ENCODE data around the gene STK38L.

STK38L gene

DNA sequence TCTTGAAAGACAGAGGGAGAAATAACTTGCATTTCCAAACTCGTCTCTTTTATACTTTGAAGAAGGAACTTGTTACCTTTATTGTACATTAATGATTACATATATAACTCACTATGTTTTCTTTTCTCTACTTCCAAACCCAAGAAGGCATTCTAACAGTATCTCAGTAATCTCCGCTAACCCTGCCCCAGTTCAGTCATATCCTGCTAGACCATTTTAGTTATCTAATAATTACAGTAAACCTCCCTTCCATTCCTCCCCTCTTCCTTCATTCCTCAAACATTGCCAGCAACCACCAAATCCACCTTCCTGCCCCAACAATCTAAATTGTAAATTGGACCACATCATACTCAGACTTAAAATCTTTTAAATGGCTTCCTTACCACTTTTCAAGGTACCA, 30.6 kb downstream of the STK38L start:
- H3K27ac ChIP-seq (ENCODE audit: insufficient read depth in 1 of 2, low read depth in 1 of 2, low read length in 2 of 2, poor library complexity in 1 of 2, severe bottlenecking in 2 of 2): no peak overlapping the region
- no peaks in the 10 kb centered on the region for H3K27me3 ChIP-seq (replicated peaks in 2 of 5; ENCODE audit: control insufficient read depth in 4 of 5, insufficient read depth in 5 of 5, low read length in 4 of 5)
- H3K36me3 ChIP-seq (ENCODE audit: control insufficient read depth in 4 of 4, insufficient read depth in 4 of 4, low read length in 3 of 4): no peaks in the 10 kb centered on the region
- ChIA-PET POLR2A (interaction anchor here (0.7 kb wide), 1 partner anchor 17 kb away, joined by 4 read pairs; no protein-coding TSS in a partner anchor), CTCF (no interaction called here)
- H3K4me1 ChIP-seq (ENCODE audit: control extremely low read depth in 1 of 4, control insufficient read depth in 4 of 4, insufficient read depth in 4 of 4, low read length in 3 of 4): peaks cover 5 to 7% (median 6%) of the 10 kb centered on the region in 4 experiments
- 100% methylated on average over 1 of the region's 2 CpGs for WGBS (ENCODE audit: insufficient coverage)
- DNase-seq: no peak
- H3K9me3 ChIP-seq (ENCODE audit: control extremely low read depth in 1 of 5, control insufficient read depth in 4 of 5, insufficient read depth in 2 of 5, low read depth in 1 of 5, low read length in 4 of 5): no peaks in the 10 kb centered on the region
- H3K4me3 ChIP-seq (ENCODE audit: control insufficient read depth in 1 of 7, extremely low read depth in 1 of 7, insufficient read depth in 4 of 7, low read depth in 2 of 7, low read length in 6 of 7): no peak overlapping the region

DNA sequence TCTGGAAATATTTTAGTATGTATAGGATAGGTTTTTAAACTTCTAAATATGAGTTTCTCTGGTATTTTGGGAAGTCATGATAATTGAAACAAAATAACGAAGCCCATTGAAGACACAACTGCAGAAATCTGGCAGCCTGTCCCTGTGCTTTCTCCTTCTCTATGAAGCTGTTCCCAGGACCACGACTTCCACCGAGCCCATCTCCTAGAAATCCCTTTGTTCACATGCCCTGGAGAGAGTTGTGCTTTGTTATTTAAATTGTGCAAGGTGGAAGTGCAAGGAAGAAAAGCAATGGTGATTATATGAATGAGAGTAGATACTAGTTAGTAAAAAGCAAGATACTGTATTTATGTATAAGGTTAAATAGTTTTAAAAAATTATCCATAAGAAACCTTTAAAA, 32.2 kb downstream of the STK38L start:
- DNase-seq: no peak
- ChIA-PET POLR2A (no interaction called here), CTCF (interaction anchor here (1.2 to 1.5 kb wide), 2 partner anchors 10 to 11 kb away, joined by 3 read pairs; no protein-coding TSS in a partner anchor)
- peaks cover 5 to 7% (median 6%) of the 10 kb centered on the region in 4 experiments for H3K4me1 ChIP-seq (ENCODE audit: control extremely low read depth in 1 of 4, control insufficient read depth in 4 of 4, insufficient read depth in 4 of 4, low read length in 3 of 4)
- H3K27ac ChIP-seq (ENCODE audit: insufficient read depth in 1 of 2, low read depth in 1 of 2, low read length in 2 of 2, poor library complexity in 1 of 2, severe bottlenecking in 2 of 2): no peak overlapping the region
- WGBS (ENCODE audit: insufficient coverage): 100% methylated on average over 1 of the region's 3 CpGs
- no peaks in the 10 kb centered on the region for H3K9me3 ChIP-seq (ENCODE audit: control extremely low read depth in 1 of 5, control insufficient read depth in 4 of 5, insufficient read depth in 2 of 5, low read depth in 1 of 5, low read length in 4 of 5)
- H3K27me3 ChIP-seq (replicated peaks in 2 of 5; ENCODE audit: control insufficient read depth in 4 of 5, insufficient read depth in 5 of 5, low read length in 4 of 5): no peaks in the 10 kb centered on the region
- no peaks in the 10 kb centered on the region for H3K36me3 ChIP-seq (ENCODE audit: control insufficient read depth in 4 of 4, insufficient read depth in 4 of 4, low read length in 3 of 4)
- H3K4me3 ChIP-seq (ENCODE audit: control insufficient read depth in 1 of 7, extremely low read depth in 1 of 7, insufficient read depth in 4 of 7, low read depth in 2 of 7, low read length in 6 of 7): no peak overlapping the region

DNA sequence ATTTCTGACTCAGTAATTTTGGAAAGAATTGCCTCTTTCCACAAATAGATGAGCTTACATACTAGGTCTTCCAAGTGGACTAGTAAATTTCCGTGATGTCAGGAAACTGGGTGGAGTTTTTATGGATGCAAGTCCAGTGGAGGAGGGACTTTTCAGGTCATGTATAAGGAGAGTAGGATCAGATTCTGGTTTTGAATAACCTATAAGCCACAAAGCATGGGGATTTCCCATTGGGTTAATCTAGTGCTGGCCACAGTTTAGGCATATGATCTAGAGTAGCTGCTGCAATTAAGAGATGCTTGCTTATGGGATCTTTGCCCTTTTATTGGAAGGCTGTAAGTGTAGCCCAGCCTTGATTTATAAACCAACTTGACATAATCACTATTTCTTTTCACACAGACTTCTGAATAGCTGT, 33.8 kb downstream of the STK38L start:
- H3K27ac ChIP-seq (ENCODE audit: insufficient read depth in 1 of 2, low read depth in 1 of 2, low read length in 2 of 2, poor library complexity in 1 of 2, severe bottlenecking in 2 of 2): no peak overlapping the region
- peak in 2 of 3 donors; percentile 15 to 27 for DNase-seq
- H3K9me3 ChIP-seq (ENCODE audit: control extremely low read depth in 1 of 5, control insufficient read depth in 4 of 5, insufficient read depth in 2 of 5, low read depth in 1 of 5, low read length in 4 of 5): no peaks in the 10 kb centered on the region
- POLR2A ChIA-PET: no interaction called here
- H3K36me3 ChIP-seq (ENCODE audit: control insufficient read depth in 4 of 4, insufficient read depth in 4 of 4, low read length in 3 of 4): no peaks in the 10 kb centered on the region
- H3K4me3 ChIP-seq (ENCODE audit: control insufficient read depth in 1 of 7, extremely low read depth in 1 of 7, insufficient read depth in 4 of 7, low read depth in 2 of 7, low read length in 6 of 7): no peak overlapping the region
- CTCF ChIA-PET: interaction anchor here (0.9 to 1.5 kb wide), 4 partner anchors 11 to 142 kb away, joined by 3 to 4 read pairs (median 4); no protein-coding TSS in a partner anchor
- H3K4me1 ChIP-seq (ENCODE audit: control extremely low read depth in 1 of 4, control insufficient read depth in 4 of 4, insufficient read depth in 4 of 4, low read length in 3 of 4): peaks cover 0 to 5% (median 0%) of the 10 kb centered on the region in 4 experiments
- H3K27me3 ChIP-seq (replicated peaks in 2 of 5; ENCODE audit: control insufficient read depth in 4 of 5, insufficient read depth in 5 of 5, low read length in 4 of 5): no peaks in the 10 kb centered on the region
- no CpG with 5 or more reads among the region's 1 CpG for WGBS (ENCODE audit: insufficient coverage)

DNA sequence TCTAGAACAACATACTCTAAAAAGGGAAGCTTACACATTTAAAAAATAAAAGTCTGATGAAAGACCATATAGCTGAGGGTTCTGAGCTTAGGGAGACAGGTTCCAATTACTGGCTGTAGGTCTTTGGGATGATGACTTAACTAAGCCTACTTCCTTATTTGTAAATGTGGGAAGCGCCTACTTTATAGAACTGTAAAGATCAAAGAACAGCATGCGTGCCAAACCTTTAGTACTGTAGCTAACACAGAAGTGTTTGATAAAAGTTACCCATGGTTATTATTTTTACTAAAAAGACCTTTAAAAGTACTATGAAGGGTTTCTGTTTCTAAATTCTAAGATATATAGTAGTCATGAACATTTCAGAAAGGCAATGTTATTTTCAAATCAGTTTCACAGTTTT, 35.7 kb downstream of the STK38L start:
- ChIA-PET POLR2A (interaction anchor here (0.5 kb wide), 1 partner anchor 158 kb away, joined by 6 read pairs; no protein-coding TSS in a partner anchor), CTCF (interaction anchor here (0.8 to 1.4 kb wide), 4 partner anchors 15 to 65 kb away, joined by 3 to 4 read pairs (median 3); no protein-coding TSS in a partner anchor)
- peak in 2 of 3 donors; percentile 34 to 49 for DNase-seq

DNA sequence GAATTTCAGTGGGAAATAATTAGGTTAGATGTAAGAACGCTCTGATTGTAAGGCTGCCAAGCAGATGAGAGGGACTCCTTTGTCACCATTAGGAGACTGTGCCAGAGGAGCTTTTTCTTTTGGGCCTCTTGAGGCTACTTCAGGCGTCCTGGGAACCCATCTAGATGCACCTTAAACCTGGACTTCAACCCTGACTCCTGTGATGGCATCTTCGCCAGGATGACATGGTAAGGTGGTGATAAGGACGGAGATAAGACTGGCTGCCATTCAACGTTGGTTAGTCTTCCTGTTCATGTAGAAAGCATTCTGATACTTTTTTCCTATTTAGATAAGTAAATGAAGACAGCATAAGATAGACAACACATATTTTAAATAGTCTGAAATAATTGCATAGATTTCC, 36.3 kb downstream of the STK38L start:
- WGBS (ENCODE audit: insufficient coverage): 100% methylated on average over 3 of the region's 5 CpGs
- CTCF ChIA-PET: interaction anchor here (1.2 to 1.6 kb wide), 3 partner anchors 15 to 267 kb away, joined by 3 to 4 read pairs (median 3); partner anchors contain the start of gene TM7SF3

More for the DNA sequence above, 35.7 kb downstream of the STK38L start:
- no CpG with 5 or more reads among the region's 2 CpGs for WGBS (ENCODE audit: insufficient coverage)
- no peak overlapping the region for H3K27ac ChIP-seq (ENCODE audit: insufficient read depth in 1 of 2, low read depth in 1 of 2, low read length in 2 of 2, poor library complexity in 1 of 2, severe bottlenecking in 2 of 2)
- peaks cover 0 to 5% (median 0%) of the 10 kb centered on the region in 4 experiments for H3K4me1 ChIP-seq (ENCODE audit: control extremely low read depth in 1 of 4, control insufficient read depth in 4 of 4, insufficient read depth in 4 of 4, low read length in 3 of 4)
- no peaks in the 10 kb centered on the region for H3K9me3 ChIP-seq (ENCODE audit: control extremely low read depth in 1 of 5, control insufficient read depth in 4 of 5, insufficient read depth in 2 of 5, low read depth in 1 of 5, low read length in 4 of 5)
- peaks cover 0 to 2% (median 0%) of the 10 kb centered on the region in 4 experiments for H3K36me3 ChIP-seq (ENCODE audit: control insufficient read depth in 4 of 4, insufficient read depth in 4 of 4, low read length in 3 of 4)
- no peaks in the 10 kb centered on the region for H3K27me3 ChIP-seq (replicated peaks in 2 of 5; ENCODE audit: control insufficient read depth in 4 of 5, insufficient read depth in 5 of 5, low read length in 4 of 5)
- no peak overlapping the region for H3K4me3 ChIP-seq (ENCODE audit: control insufficient read depth in 1 of 7, extremely low read depth in 1 of 7, insufficient read depth in 4 of 7, low read depth in 2 of 7, low read length in 6 of 7)

DNA sequence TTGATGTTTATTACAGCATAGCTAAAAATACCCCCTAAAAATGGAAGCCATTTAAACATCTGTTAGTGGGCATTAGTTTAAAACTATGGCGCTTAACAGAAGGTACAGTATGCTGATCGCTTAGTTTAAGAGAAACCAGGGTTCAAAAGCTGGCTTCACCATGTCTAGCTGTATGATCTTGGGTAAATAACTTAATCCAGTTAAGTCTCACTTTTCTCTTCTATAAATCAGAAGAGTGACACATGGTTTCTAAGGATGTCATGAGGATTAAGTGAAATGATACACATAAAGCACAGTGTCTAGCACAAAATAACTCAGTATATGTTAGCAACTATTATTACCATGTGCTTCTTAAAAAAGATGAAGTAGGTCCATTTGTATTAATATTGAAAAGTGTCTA, 38.7 kb downstream of the STK38L start:
- H3K9me3 ChIP-seq (ENCODE audit: control extremely low read depth in 1 of 5, control insufficient read depth in 4 of 5, insufficient read depth in 2 of 5, low read depth in 1 of 5, low read length in 4 of 5): no peaks in the 10 kb centered on the region
- H3K27me3 ChIP-seq (replicated peaks in 2 of 5; ENCODE audit: control insufficient read depth in 4 of 5, insufficient read depth in 5 of 5, low read length in 4 of 5): no peaks in the 10 kb centered on the region
- ChIA-PET CTCF (no interaction called here), POLR2A (no interaction called here)
- peaks cover 0 to 2% (median 0%) of the 10 kb centered on the region in 4 experiments for H3K36me3 ChIP-seq (ENCODE audit: control insufficient read depth in 4 of 4, insufficient read depth in 4 of 4, low read length in 3 of 4)
- H3K27ac ChIP-seq (ENCODE audit: insufficient read depth in 1 of 2, low read depth in 1 of 2, low read length in 2 of 2, poor library complexity in 1 of 2, severe bottlenecking in 2 of 2): no peak overlapping the region
- no peak overlapping the region for H3K4me3 ChIP-seq (ENCODE audit: control insufficient read depth in 1 of 7, extremely low read depth in 1 of 7, insufficient read depth in 4 of 7, low read depth in 2 of 7, low read length in 6 of 7)
- no peaks in the 10 kb centered on the region for H3K4me1 ChIP-seq (ENCODE audit: control extremely low read depth in 1 of 4, control insufficient read depth in 4 of 4, insufficient read depth in 4 of 4, low read length in 3 of 4)
- WGBS (ENCODE audit: insufficient coverage): 93% methylated on average over 2 of the region's 2 CpGs
- no peak for DNase-seq

More for the DNA sequence above, 36.3 kb downstream of the STK38L start:
- POLR2A ChIA-PET: no interaction called here
- H3K27ac ChIP-seq (ENCODE audit: insufficient read depth in 1 of 2, low read depth in 1 of 2, low read length in 2 of 2, poor library complexity in 1 of 2, severe bottlenecking in 2 of 2): no peak overlapping the region
- peaks cover 0 to 5% (median 0%) of the 10 kb centered on the region in 4 experiments for H3K4me1 ChIP-seq (ENCODE audit: control extremely low read depth in 1 of 4, control insufficient read depth in 4 of 4, insufficient read depth in 4 of 4, low read length in 3 of 4)
- no peak overlapping the region for H3K4me3 ChIP-seq (ENCODE audit: control insufficient read depth in 1 of 7, extremely low read depth in 1 of 7, insufficient read depth in 4 of 7, low read depth in 2 of 7, low read length in 6 of 7)
- no peak for DNase-seq
- H3K9me3 ChIP-seq (ENCODE audit: control extremely low read depth in 1 of 5, control insufficient read depth in 4 of 5, insufficient read depth in 2 of 5, low read depth in 1 of 5, low read length in 4 of 5): no peaks in the 10 kb centered on the region
- no peaks in the 10 kb centered on the region for H3K27me3 ChIP-seq (replicated peaks in 2 of 5; ENCODE audit: control insufficient read depth in 4 of 5, insufficient read depth in 5 of 5, low read length in 4 of 5)
- H3K36me3 ChIP-seq (ENCODE audit: control insufficient read depth in 4 of 4, insufficient read depth in 4 of 4, low read length in 3 of 4): peaks cover 0 to 2% (median 0%) of the 10 kb centered on the region in 4 experiments

DNA sequence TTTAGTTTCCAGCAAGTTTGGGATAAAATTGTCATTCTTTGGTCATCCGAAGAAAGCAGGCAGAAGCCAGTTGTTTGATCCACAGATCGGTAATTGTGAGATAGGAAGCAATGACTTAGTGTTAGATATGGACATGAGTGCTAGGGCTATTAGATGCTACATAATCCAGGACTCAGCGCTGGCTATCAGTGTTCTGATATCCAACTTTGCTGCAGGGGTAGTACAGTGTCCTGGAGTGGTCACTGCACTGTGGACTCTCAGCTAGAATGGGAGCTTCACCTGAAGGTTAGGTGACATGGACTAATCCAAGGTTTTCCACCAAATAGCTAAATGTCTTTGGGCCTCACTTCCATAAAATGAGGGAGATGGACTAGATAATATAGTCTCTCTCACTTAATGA, 39.9 kb downstream of the STK38L start:
- H3K9me3 ChIP-seq (ENCODE audit: control extremely low read depth in 1 of 5, control insufficient read depth in 4 of 5, insufficient read depth in 2 of 5, low read depth in 1 of 5, low read length in 4 of 5): no peaks in the 10 kb centered on the region
- ChIA-PET POLR2A (no interaction called here), CTCF (interaction anchor here (1.6 to 2.0 kb wide), 2 partner anchors 13 to 35 kb away, joined by 5 to 7 read pairs; no protein-coding TSS in a partner anchor)
- DNase-seq: no peak
- no peak overlapping the region for H3K27ac ChIP-seq (ENCODE audit: insufficient read depth in 1 of 2, low read depth in 1 of 2, low read length in 2 of 2, poor library complexity in 1 of 2, severe bottlenecking in 2 of 2)
- H3K4me3 ChIP-seq (ENCODE audit: control insufficient read depth in 1 of 7, extremely low read depth in 1 of 7, insufficient read depth in 4 of 7, low read depth in 2 of 7, low read length in 6 of 7): no peak overlapping the region
- H3K4me1 ChIP-seq (ENCODE audit: control extremely low read depth in 1 of 4, control insufficient read depth in 4 of 4, insufficient read depth in 4 of 4, low read length in 3 of 4): no peaks in the 10 kb centered on the region
- peaks cover 0 to 2% (median 0%) of the 10 kb centered on the region in 4 experiments for H3K36me3 ChIP-seq (ENCODE audit: control insufficient read depth in 4 of 4, insufficient read depth in 4 of 4, low read length in 3 of 4)
- H3K27me3 ChIP-seq (replicated peaks in 2 of 5; ENCODE audit: control insufficient read depth in 4 of 5, insufficient read depth in 5 of 5, low read length in 4 of 5): no peaks in the 10 kb centered on the region
- WGBS (ENCODE audit: insufficient coverage): 98% methylated on average over 3 of the region's 3 CpGs
